ENCODE results near the gene SFXN4. TPM values are rescaled to one million over a fixed set of nuclear protein-coding genes. Genes with fewer than 3 reads are reported as not detected.
A peak's percentile ranks its signal among the peaks of the same experiment; 100 is the strongest.

Gene SFXN4
- polyA plus RNA-seq, 2 of the 4 experiments (the other 2 are of a cell fraction): 39.3 to 66.0 TPM

- H3K4me2 ChIP-seq: peak overlapping the region; percentile 82
- no peak for TF ChIP-seq SMC3 (IDR thresholded peaks at IDR 0.05)
- no peak for TF ChIP-seq HOXB13 (CRISPR knock-in tag; IDR thresholded peaks at IDR 0.05; ENCODE audit: low read depth)
- no peak for TF ChIP-seq ATOH8 (CRISPR knock-in tag; IDR thresholded peaks at IDR 0.05; ENCODE audit: low read depth)
- TF ChIP-seq, protein P1, sequence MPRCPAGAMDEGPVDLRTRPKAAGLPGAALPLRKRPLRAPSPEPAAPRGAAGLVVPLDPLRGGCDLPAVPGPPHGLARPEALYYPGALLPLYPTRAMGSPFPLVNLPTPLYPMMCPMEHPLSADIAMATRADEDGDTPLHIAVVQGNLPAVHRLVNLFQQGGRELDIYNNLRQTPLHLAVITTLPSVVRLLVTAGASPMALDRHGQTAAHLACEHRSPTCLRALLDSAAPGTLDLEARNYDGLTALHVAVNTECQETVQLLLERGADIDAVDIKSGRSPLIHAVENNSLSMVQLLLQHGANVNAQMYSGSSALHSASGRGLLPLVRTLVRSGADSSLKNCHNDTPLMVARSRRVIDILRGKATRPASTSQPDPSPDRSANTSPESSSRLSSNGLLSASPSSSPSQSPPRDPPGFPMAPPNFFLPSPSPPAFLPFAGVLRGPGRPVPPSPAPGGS (IDR thresholded peaks at IDR 0.05): no peak
- no peak for TF ChIP-seq EP300 (IDR thresholded peaks at IDR 0.05)
- TF ChIP-seq CBX8 (IDR thresholded peaks at IDR 0.05): no peak
- TF ChIP-seq RAD21 (conservative IDR thresholded peaks at IDR 0.05 in 1 of 2, IDR thresholded peaks at IDR 0.05 in 1 of 2): 0 out of 5 replicates have a peak, but pooled peaks of 1 of the 2 experiments have one; percentile 7
- no peak for TF ChIP-seq PBX3 (IDR thresholded peaks at IDR 0.05)
- no peaks in the 10 kb centered on the region for H3K9me3 ChIP-seq
- CTCF ChIA-PET: interaction anchor here (0.7 to 16.9 kb wide), 55 partner anchors 7 to 335 kb away, joined by 3 to 283 read pairs (median 9); partner anchors contain the start of gene RGS10
- peak overlapping the region; percentile 66 for H3K4me3 ChIP-seq
- ATAC-seq (peak; percentile 56 to 68), FAIRE-seq (no peak), DNase-seq (ENCODE audit: low read depth in 1 of 2, low spot score in 1 of 2) (peak; percentile 29 to 48)
- WGBS (ENCODE audit: missing lambda C conversion rate): 1% methylated on average over 28 of the region's 62 CpGs
- POLR2A ChIA-PET: interaction anchor here (1.0 to 2.1 kb wide), 10 partner anchors 36 to 389 kb away, joined by 3 to 12 read pairs (median 8); partner anchors contain the start of genes RGS10 and TIAL1
- peaks cover 33% of the 10 kb centered on the region for H3K4me1 ChIP-seq
- H3K27ac ChIP-seq: peak overlapping the region; percentile 72 to 99
These were observed 42.4 kb upstream of the SFXN4 start for GRCh38 chr10:119207713-119208552.

DNA sequence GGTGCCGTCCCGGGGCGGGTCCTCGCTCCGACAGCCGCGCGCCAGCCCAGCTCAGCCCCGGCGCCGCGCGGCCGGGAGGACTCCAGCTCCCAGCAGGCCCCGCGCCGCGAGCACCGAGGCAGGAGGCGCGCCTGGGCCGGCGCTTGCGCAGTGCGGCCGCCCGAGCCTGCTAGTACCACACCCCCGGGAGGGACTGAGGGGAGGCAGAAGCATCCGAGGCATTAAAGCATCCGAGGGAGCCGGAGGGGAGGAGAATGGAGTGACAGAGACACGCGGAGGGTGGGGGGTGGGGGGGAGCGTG lies 41.8 kb upstream of the SFXN4 start, which contains the start of gene GRK5:
TSS of gene GRK5 (plus strand) at position 206 of the 301 bp plus-strand sequence. CDS start 347 bp downstream, outside the sequence.
- ATAC-seq (peak; percentile 86 to 91), DNase-seq (ENCODE audit: low read depth in 1 of 2, low spot score in 1 of 2) (peak; percentile 96), FAIRE-seq (no peak)
- H3K9me3 ChIP-seq: no peaks in the 10 kb centered on the region
- peaks cover 33% of the 10 kb centered on the region for H3K4me1 ChIP-seq
- WGBS (ENCODE audit: missing lambda C conversion rate): no CpG with 5 or more reads among the region's 34 CpGs
- POLR2A ChIA-PET: interaction anchor here (0.6 to 2.1 kb wide), 14 partner anchors 37 to 390 kb away, joined by 3 to 12 read pairs (median 6); partner anchors contain the start of genes RGS10 and TIAL1
- H3K27ac ChIP-seq: peak within 1 kb of the TSS; percentile 98 to 99
- CTCF ChIA-PET: interaction anchor here (0.5 to 16.9 kb wide), 65 partner anchors 8 to 336 kb away, joined by 3 to 283 read pairs (median 8); partner anchors contain the start of gene RGS10
- TF ChIP-seq, protein P2, sequence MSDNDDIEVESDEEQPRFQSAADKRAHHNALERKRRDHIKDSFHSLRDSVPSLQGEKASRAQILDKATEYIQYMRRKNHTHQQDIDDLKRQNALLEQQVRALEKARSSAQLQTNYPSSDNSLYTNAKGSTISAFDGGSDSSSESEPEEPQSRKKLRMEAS (IDR thresholded peaks at IDR 0.05): peak; percentile 58
- TF ChIP-seq, protein P1 (IDR thresholded peaks at IDR 0.05): no peak
- TF ChIP-seq HMGXB4 (CRISPR knock-in tag; IDR thresholded peaks at IDR 0.05; ENCODE audit: borderline replicate concordance) (no peak), POLR2A (IDR thresholded peaks at IDR 0.05; ENCODE audit: low read length) (peak; percentile 69), JUN (IDR thresholded peaks at IDR 0.05) (0 out of 5 replicates have a peak, but pooled peaks of 1 of the 2 experiments have one; percentile 45), MYC (IDR thresholded peaks at IDR 0.05; ENCODE audit: borderline replicate concordance, low read length) (peak; percentile 46; the same call in 1 of the 2 replicates), HOXB5 (CRISPR knock-in tag; IDR thresholded peaks at IDR 0.05) (no peak), PHF8 (IDR thresholded peaks at IDR 0.05; ENCODE audit: borderline replicate concordance, low read depth) (0 out of 2 replicates have a peak, but pooled peaks have one; percentile 8)
- peak within 1 kb of the TSS; percentile 66 for H3K4me3 ChIP-seq
- H3K4me2 ChIP-seq: peak within 1 kb of the TSS; percentile 95
